ENCODE measurements around the gene PLXNB2. TPM values are rescaled to one million over a fixed set of nuclear protein-coding genes. Genes with fewer than 3 reads are reported as not detected.
"Not testable (repeated sequence)": the region's sequence is repeated elsewhere in the genome, so short reads cannot be mapped to it uniquely, and the experiment has no call there.

Gene PLXNB2
- total RNA-seq, 1 experiment from 2014 or later, result 236 TPM

DNA sequence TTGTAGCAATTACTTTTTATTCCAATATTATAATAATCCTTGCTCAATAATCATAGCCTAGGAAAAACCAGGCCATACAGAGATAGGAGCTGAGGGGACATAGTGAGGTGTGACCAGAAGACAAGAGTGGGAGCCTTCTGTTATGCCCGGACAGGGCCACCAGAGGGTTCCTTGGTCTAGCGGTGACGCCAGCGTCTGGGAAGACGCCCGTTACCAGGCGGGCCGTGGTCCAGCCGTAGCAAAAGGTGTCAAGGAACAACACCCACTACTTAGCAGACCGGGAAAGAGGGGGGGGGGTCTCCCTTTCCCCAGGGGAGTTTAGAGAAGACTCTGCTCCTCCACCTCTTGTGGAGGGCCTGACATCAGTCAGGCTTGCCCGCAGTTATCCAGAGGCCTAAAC is 34.1 kb downstream of the PLXNB2 start:
- H3K79me2 ChIP-seq (ENCODE audit: insufficient read depth, low read length); DNase-seq (ENCODE audit: low read depth, low spot score); BruUV-seq (replicated peaks); H3K27ac ChIP-seq (ENCODE audit: low read depth, low read length); ATAC-seq; H2AFZ ChIP-seq (ENCODE audit: low read depth, low read length, poor library complexity, severe bottlenecking); H4K20me1 ChIP-seq (ENCODE audit: insufficient read depth); RAD21 ChIA-PET (ENCODE audit: low non-redundant PET in 1 of 2, low total read pairs in 2 of 2, uncharacterized antibody in 2 of 2, unreplicated experiment in 2 of 2); H3K9ac ChIP-seq (ENCODE audit: low read length); intact Hi-C loops (cut with micrococcal nuclease); H3K4me3 ChIP-seq (replicated peaks in 1 of 2; ENCODE audit: low read depth in 1 of 2, low read length in 2 of 2); H3K27me3 ChIP-seq (ENCODE audit: insufficient read depth, low read length); H3K4me2 ChIP-seq (ENCODE audit: low read length); H3K9me2 ChIP-seq (ENCODE audit: insufficient read depth): not testable (repeated sequence)
- ChIA-PET POLR2A (interaction anchor here (1.4 to 2.3 kb wide), 2 partner anchors 22 to 33 kb away, joined by 3 to 7 read pairs; partner anchors contain the start of gene HDAC10), CTCF (interaction anchor here (0.8 kb wide), 1 partner anchor 12 kb away, joined by 3 read pairs; the partner anchor contains the start of gene MAPK12)
- Histone ChIP-seq H3K36me3 (ENCODE audit: control insufficient read depth in 1 of 2, insufficient read depth in 2 of 2, low read length in 2 of 2) (peaks cover 11 to 34% of the 10 kb centered on the region in 2 experiments), H3K4me1 (ENCODE audit: control insufficient read depth in 1 of 2, insufficient read depth in 2 of 2, low read length in 2 of 2) (peaks cover 24 to 52% of the 10 kb centered on the region in 2 experiments), H3K9me3 (ENCODE audit: control insufficient read depth in 1 of 2, insufficient read depth in 1 of 2, low read depth in 1 of 2, low read length in 2 of 2) (peaks cover 4 to 11% of the 10 kb centered on the region in 2 experiments; a peak in 2 of 4 replicates)

DNA sequence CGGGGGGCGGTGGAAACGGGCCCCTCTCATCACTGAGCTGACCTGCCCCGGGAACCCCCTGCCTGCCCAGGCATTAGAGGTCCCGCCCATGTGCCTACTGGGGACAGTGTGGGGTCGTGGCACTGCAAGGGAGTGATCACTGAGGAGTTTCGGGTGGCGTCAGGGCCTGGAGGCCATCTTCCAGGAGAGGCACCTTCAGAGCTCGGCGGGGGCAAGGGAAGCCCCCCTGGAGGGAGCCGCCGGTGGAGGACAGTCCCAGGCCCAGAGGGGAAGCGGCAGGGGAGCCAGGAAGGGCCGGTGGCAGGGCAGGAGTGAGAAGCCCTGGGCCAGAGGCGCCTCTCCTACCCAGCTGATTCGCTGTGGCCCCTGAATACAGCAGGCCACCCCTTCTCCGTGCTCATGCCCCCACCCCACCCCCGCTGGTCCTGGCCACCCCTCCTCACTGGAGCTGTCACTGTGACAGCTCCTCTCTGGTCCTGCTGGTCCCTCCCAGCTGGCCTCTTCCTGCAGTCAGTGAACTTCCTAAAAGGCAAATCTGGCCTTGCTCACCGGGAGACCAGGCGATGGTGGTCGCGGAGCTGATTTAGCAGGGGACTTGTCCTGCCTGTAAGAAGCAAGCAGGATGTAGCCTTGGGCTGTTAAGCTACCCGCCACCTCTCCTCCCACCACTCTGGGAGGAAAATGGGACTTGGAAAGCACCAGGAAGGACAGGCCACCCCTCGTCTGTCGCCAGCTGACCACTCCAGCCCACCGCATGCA is 35.2 kb downstream of the PLXNB2 start:
- intact Hi-C loops (cut with micrococcal nuclease), result no loop called here
- Histone ChIP-seq H3K4me3 (replicated peaks in 1 of 2; ENCODE audit: low read depth in 1 of 2, low read length in 2 of 2) (no peak overlapping the region), H3K9me2 (ENCODE audit: insufficient read depth) (no peaks in the 10 kb centered on the region), H2AFZ (ENCODE audit: low read depth, low read length, poor library complexity, severe bottlenecking) (no peak overlapping the region), H3K4me1 (ENCODE audit: control insufficient read depth in 1 of 2, insufficient read depth in 2 of 2, low read length in 2 of 2) (peaks cover 27 to 55% of the 10 kb centered on the region in 2 experiments), H3K9ac (ENCODE audit: low read length) (no peak overlapping the region), H3K27me3 (ENCODE audit: insufficient read depth, low read length) (no peaks in the 10 kb centered on the region), H3K9me3 (ENCODE audit: control insufficient read depth in 1 of 2, insufficient read depth in 1 of 2, low read depth in 1 of 2, low read length in 2 of 2) (peaks cover 4 to 11% of the 10 kb centered on the region in 2 experiments; a peak in 2 of 4 replicates), H3K36me3 (ENCODE audit: control insufficient read depth in 1 of 2, insufficient read depth in 2 of 2, low read length in 2 of 2) (peaks cover 9 to 24% of the 10 kb centered on the region in 2 experiments), H3K27ac (ENCODE audit: low read depth, low read length) (peak overlapping the region; percentile 22; the same call in 1 of the 2 replicates), H4K20me1 (ENCODE audit: insufficient read depth) (no peaks in the 10 kb centered on the region), H3K79me2 (ENCODE audit: insufficient read depth, low read length) (no peaks in the 10 kb centered on the region; the same call in 1 of the 2 replicates), H3K4me2 (ENCODE audit: low read length) (0 out of 2 replicates have a peak overlapping the region, but pooled peaks have one; percentile 97)
- ChIA-PET POLR2A (interaction anchor here (1.4 to 2.3 kb wide), 2 partner anchors 21 to 34 kb away, joined by 3 to 7 read pairs; partner anchors contain the start of gene HDAC10), RAD21 (ENCODE audit: low non-redundant PET in 1 of 2, low total read pairs in 2 of 2, uncharacterized antibody in 2 of 2, unreplicated experiment in 2 of 2) (no interaction called here), CTCF (interaction anchor here (0.6 to 1.6 kb wide), 2 partner anchors 21 to 58 kb away, joined by 3 to 4 read pairs; partner anchors contain the start of gene HDAC10)
- DNase-seq (ENCODE audit: low read depth, low spot score) (no peak), ATAC-seq (peak; percentile 4)
- TF ChIP-seq, protein P1, sequence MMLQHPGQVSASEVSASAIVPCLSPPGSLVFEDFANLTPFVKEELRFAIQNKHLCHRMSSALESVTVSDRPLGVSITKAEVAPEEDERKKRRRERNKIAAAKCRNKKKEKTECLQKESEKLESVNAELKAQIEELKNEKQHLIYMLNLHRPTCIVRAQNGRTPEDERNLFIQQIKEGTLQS (IDR thresholded peaks at IDR 0.05), result no peak
- BruUV-seq (replicated peaks), result no TSS peak
